SK-N-SH treated with all-trans-retinoic acid at 6 μM for 48 hours (cell line): Measurements from ENCODE around the gene EAF2.

Experiments used
- ARNTL ChIP-seq: fragments of 450-650 bp; formaldehyde crosslinking; IDR thresholded peaks from 2 replicates; pipeline ENCODE4 v1.5.0; 2020; ENCODE audit warnings: low read depth, mild to moderate bottlenecking, moderate library complexity, borderline replicate concordance
- BACH2 ChIP-seq: fragments of 250-450 bp; sonication (Bioruptor Pico); IDR thresholded peaks from 2 replicates; pipeline ENCODE4 v1.9.0; 2021; ENCODE audit warnings: mild to moderate bottlenecking, borderline replicate concordance
- ESRRG ChIP-seq: fragments of 250-450 bp; sonication (Bioruptor Pico); IDR thresholded peaks from 2 replicates; pipeline ENCODE4 v1.6.1; 2021; ENCODE audit warnings: mild to moderate bottlenecking
- GLIS3 ChIP-seq: fragments of 250-450 bp; sonication (Bioruptor Pico); IDR thresholded peaks from 2 replicates; pipeline ENCODE4 v1.5.0; 2020; ENCODE audit warnings: mild to moderate bottlenecking, moderate library complexity
- PPARA ChIP-seq: fragments of 250-450 bp; sonication (Bioruptor Pico); IDR thresholded peaks from 2 replicates; pipeline ENCODE4 v1.5.0; 2020; ENCODE audit warnings: mild to moderate bottlenecking, borderline replicate concordance
- RARB ChIP-seq: fragments of 250-450 bp; sonication (Bioruptor Pico); IDR thresholded peaks from 2 replicates; pipeline ENCODE4 v1.8.0; 2021; ENCODE audit warnings: mild to moderate bottlenecking, moderate library complexity
- ZC3H10 ChIP-seq: fragments of 250-450 bp; sonication (Bioruptor Pico); IDR thresholded peaks from 2 replicates; pipeline ENCODE4 v1.5.1; 2021; ENCODE audit warnings: mild to moderate bottlenecking, moderate library complexity
- ZFP30 ChIP-seq: fragments of 450-650 bp; formaldehyde crosslinking; IDR thresholded peaks from 2 replicates; pipeline ENCODE4 v1.5.0; 2022; ENCODE audit warnings: mild to moderate bottlenecking, moderate library complexity
- ZNF565 ChIP-seq: fragments of 450-650 bp; formaldehyde crosslinking; conservative IDR thresholded peaks from 2 replicates; pipeline ENCODE4 v1.5.0; 2020; ENCODE audit warnings: low read depth, mild to moderate bottlenecking, moderate library complexity
- ZNF70 ChIP-seq: fragments of 450-650 bp; formaldehyde crosslinking; IDR thresholded peaks from 2 replicates; pipeline ENCODE4 v1.5.0; 2020; ENCODE audit warnings: mild to moderate bottlenecking, moderate library complexity
- TF ChIP-seq, protein P1 (sequence below): fragments of 250-450 bp; sonication (Bioruptor Pico); IDR thresholded peaks from 2 replicates; pipeline ENCODE4 v1.8.0; 2021; ENCODE audit warnings: low read depth, mild to moderate bottlenecking, moderate library complexity, borderline replicate concordance
- TF ChIP-seq, protein P2 (sequence below): fragments of 250-450 bp; sonication (Bioruptor Pico); IDR thresholded peaks from 2 replicates; pipeline ENCODE4 v1.8.0; 2020; ENCODE audit warnings: mild to moderate bottlenecking, moderate library complexity, borderline replicate concordance
- TF ChIP-seq, protein P3 (sequence below): fragments of 250-450 bp; sonication (Bioruptor Pico); IDR thresholded peaks from 2 replicates; pipeline ENCODE4 v1.5.1; 2020; ENCODE audit warnings: low read depth, mild to moderate bottlenecking, moderate library complexity

DNA sequence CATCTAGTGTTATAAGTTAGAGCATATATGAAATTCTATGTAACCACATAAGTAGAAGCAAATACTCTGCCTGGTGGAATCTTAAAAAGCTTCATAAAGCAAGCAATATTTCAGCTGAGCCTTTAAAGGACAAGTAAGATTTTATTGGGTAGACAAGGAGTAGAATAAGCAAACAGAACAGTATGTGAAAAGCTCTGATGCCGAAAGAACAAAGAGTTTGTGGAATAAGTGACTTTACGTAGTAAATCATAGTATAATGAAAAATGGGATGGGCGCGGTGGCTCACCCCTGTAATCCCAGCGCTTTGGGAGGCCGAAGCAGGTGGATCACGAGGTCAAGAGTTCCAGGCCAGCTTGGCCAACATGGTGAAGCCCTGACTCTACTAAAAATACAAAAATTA is 9.9 kb downstream of the EAF2 start:
- TF ChIP-seq ZFP30 (CRISPR knock-in tag) (no peak), GLIS3 (CRISPR knock-in tag) (no peak), RARB (CRISPR knock-in tag) (no peak), ARNTL (CRISPR knock-in tag) (no peak), PPARA (CRISPR knock-in tag) (no peak), ESRRG (CRISPR knock-in tag) (no peak), ZNF565 (CRISPR knock-in tag) (no peak), BACH2 (CRISPR knock-in tag) (no peak), ZC3H10 (CRISPR knock-in tag) (no peak), ZNF70 (CRISPR knock-in tag) (no peak)
- TF ChIP-seq, protein P1, sequence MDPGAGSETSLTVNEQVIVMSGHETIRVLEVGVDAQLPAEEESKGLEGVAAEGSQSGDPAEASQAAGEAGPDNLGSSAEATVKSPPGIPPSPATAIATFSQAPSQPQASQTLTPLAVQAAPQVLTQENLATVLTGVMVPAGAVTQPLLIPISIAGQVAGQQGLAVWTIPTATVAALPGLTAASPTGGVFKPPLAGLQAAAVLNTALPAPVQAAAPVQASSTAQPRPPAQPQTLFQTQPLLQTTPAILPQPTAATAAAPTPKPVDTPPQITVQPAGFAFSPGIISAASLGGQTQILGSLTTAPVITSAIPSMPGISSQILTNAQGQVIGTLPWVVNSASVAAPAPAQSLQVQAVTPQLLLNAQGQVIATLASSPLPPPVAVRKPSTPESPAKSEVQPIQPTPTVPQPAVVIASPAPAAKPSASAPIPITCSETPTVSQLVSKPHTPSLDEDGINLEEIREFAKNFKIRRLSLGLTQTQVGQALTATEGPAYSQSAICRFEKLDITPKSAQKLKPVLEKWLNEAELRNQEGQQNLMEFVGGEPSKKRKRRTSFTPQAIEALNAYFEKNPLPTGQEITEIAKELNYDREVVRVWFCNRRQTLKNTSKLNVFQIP (CRISPR knock-in tag): no peak
- TF ChIP-seq, protein P2, sequence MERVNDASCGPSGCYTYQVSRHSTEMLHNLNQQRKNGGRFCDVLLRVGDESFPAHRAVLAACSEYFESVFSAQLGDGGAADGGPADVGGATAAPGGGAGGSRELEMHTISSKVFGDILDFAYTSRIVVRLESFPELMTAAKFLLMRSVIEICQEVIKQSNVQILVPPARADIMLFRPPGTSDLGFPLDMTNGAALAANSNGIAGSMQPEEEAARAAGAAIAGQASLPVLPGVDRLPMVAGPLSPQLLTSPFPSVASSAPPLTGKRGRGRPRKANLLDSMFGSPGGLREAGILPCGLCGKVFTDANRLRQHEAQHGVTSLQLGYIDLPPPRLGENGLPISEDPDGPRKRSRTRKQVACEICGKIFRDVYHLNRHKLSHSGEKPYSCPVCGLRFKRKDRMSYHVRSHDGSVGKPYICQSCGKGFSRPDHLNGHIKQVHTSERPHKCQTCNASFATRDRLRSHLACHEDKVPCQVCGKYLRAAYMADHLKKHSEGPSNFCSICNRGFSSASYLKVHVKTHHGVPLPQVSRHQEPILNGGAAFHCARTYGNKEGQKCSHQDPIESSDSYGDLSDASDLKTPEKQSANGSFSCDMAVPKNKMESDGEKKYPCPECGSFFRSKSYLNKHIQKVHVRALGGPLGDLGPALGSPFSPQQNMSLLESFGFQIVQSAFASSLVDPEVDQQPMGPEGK (CRISPR knock-in tag): no peak
- TF ChIP-seq, protein P3, sequence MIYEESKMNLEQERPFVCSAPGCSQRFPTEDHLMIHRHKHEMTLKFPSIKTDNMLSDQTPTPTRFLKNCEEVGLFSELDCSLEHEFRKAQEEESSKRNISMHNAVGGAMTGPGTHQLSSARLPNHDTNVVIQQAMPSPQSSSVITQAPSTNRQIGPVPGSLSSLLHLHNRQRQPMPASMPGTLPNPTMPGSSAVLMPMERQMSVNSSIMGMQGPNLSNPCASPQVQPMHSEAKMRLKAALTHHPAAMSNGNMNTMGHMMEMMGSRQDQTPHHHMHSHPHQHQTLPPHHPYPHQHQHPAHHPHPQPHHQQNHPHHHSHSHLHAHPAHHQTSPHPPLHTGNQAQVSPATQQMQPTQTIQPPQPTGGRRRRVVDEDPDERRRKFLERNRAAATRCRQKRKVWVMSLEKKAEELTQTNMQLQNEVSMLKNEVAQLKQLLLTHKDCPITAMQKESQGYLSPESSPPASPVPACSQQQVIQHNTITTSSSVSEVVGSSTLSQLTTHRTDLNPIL: no peak
